COR-L47 (cell line): ENCODE results near the gene OR2A42.
"Not testable (repeated sequence)": the region's sequence is repeated elsewhere in the genome, so short reads cannot be mapped to it uniquely, and the experiment has no call there.

Source experiments
- DNase-seq: peaks from one replicate; lab custom pipeline; 2025; lab: John Stamatoyannopoulos, UW

Gene OR2A42

GRCh38 chr7:144239365-144239764, at the start of gene OR2A42:
TSS of gene OR2A42 (minus strand) at chr7:144239605. CDS start at chr7:144232843, 6,762 bp downstream.
- not testable (repeated sequence) for DNase-seq

- DNase-seq: not testable (repeated sequence)
Measured at GRCh38 chr7:144287171-144287784, 47.9 kb upstream of the OR2A42 start.

GRCh38 chr7:144283716-144284115, 44.3 kb upstream of the OR2A42 start:
- not testable (repeated sequence) for DNase-seq

GRCh38 chr7:144282490-144282889, 43.1 kb upstream of the OR2A42 start:
- DNase-seq: not testable (repeated sequence)

- DNase-seq: not testable (repeated sequence)
Measured at GRCh38 chr7:144281981-144282380, 42.6 kb upstream of the OR2A42 start.

- DNase-seq: not testable (repeated sequence)
Measured at GRCh38 chr7:144280010-144280409, 40.6 kb upstream of the OR2A42 start.

- DNase-seq: not testable (repeated sequence)
Measured at GRCh38 chr7:144275281-144275680, 35.9 kb upstream of the OR2A42 start.

GRCh38 chr7:144269188-144269587, 29.8 kb upstream of the OR2A42 start, which contains the start of gene CTAGE8:
TSS of gene CTAGE8 (minus strand) at chr7:144269288. CDS start at chr7:144269250, 38 bp downstream.
- DNase-seq: not testable (repeated sequence)

- DNase-seq: not testable (repeated sequence)
Measured at GRCh38 chr7:144264692-144265091, 25.3 kb upstream of the OR2A42 start, which contains the start of gene OR2A7. TSS of gene OR2A7 (minus strand) at chr7:144264792. CDS start at chr7:144259628, 5,164 bp downstream.

GRCh38 chr7:144262128-144262527, 22.7 kb upstream of the OR2A42 start:
- not testable (repeated sequence) for DNase-seq

GRCh38 chr7:144259067-144259466, 19.7 kb upstream of the OR2A42 start:
- not testable (repeated sequence) for DNase-seq

GRCh38 chr7:144256112-144256511, 16.7 kb upstream of the OR2A42 start:
- no peak for DNase-seq

- DNase-seq: no peak
Measured at GRCh38 chr7:144255471-144255897, 16.1 kb upstream of the OR2A42 start.

GRCh38 chr7:144252307-144252706, 12.9 kb upstream of the OR2A42 start:
- not testable (repeated sequence) for DNase-seq

GRCh38 chr7:144247674-144248330, 8.4 kb upstream of the OR2A42 start:
- DNase-seq: not testable (repeated sequence)

- not testable (repeated sequence) for DNase-seq
Measured at GRCh38 chr7:144246967-144247366, 7.6 kb upstream of the OR2A42 start.

- DNase-seq: not testable (repeated sequence)
Measured at GRCh38 chr7:144245372-144245771, 6.0 kb upstream of the OR2A42 start.

- not testable (repeated sequence) for DNase-seq
Measured at GRCh38 chr7:144238530-144239082, 799 bp downstream of the OR2A42 start.

GRCh38 chr7:144233039-144233438, 6.4 kb downstream of the OR2A42 start:
- not testable (repeated sequence) for DNase-seq

- DNase-seq: not testable (repeated sequence)
Measured at GRCh38 chr7:144231027-144231426, 8.4 kb downstream of the OR2A42 start.

- not testable (repeated sequence) for DNase-seq
Measured at GRCh38 chr7:144228810-144229209, 10.6 kb downstream of the OR2A42 start.

GRCh38 chr7:144226866-144227265, 12.5 kb downstream of the OR2A42 start:
- not testable (repeated sequence) for DNase-seq

GRCh38 chr7:144223675-144224074, 15.7 kb downstream of the OR2A42 start:
- not testable (repeated sequence) for DNase-seq
